PC-9 (cell line): ENCODE results near the gene CCDC15.

ENCODE experiments used
- EZH2 ChIP-seq: fragments of 200-600 bp; sonication (generic); IDR thresholded peaks from 2 replicates; pipeline ENCODE4 v1.8.0; 2017; ENCODE audit warnings: antibody characterized with exemption, low read depth
- TF ChIP-seq, protein P1 (sequence below): fragments of 200-600 bp; sonication (generic); conservative IDR thresholded peaks from 2 replicates; pipeline ENCODE4 v1.6.1; 2017; ENCODE audit warnings: mixed run types, antibody characterized with exemption, mild to moderate bottlenecking, moderate library complexity

DNA sequence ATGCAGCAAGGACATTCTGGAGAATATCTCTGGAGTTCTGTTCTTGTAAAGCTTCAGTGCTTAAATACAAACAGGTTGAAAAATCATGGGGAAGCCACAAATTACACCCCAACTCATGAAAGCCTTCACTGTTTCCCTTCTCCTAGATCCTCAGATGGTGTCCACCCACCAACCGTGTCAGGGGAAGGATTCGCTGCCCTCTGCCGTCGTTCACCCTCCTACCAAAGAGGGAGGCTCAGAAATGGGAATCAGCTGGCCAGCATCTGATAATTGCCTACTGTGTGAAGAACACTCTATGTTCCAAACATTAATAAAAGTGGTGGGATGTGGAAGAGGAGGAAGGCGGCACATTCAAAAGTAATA is 10.8 kb upstream of the CCDC15 start:
- TF ChIP-seq, protein P1, sequence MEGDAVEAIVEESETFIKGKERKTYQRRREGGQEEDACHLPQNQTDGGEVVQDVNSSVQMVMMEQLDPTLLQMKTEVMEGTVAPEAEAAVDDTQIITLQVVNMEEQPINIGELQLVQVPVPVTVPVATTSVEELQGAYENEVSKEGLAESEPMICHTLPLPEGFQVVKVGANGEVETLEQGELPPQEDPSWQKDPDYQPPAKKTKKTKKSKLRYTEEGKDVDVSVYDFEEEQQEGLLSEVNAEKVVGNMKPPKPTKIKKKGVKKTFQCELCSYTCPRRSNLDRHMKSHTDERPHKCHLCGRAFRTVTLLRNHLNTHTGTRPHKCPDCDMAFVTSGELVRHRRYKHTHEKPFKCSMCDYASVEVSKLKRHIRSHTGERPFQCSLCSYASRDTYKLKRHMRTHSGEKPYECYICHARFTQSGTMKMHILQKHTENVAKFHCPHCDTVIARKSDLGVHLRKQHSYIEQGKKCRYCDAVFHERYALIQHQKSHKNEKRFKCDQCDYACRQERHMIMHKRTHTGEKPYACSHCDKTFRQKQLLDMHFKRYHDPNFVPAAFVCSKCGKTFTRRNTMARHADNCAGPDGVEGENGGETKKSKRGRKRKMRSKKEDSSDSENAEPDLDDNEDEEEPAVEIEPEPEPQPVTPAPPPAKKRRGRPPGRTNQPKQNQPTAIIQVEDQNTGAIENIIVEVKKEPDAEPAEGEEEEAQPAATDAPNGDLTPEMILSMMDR = no peak
- no peak for TF ChIP-seq EZH2
